ENCODE results near the gene PPP1R1B. TPM values are rescaled to one million over a fixed set of nuclear protein-coding genes. Genes with fewer than 3 reads are reported as not detected.

Gene PPP1R1B
- polyA plus RNA-seq, 3 donors = 8.7 to 183 (median 40.4) TPM

Other genes with a start within 250 kb of the PPP1R1B start
- gene FBXL20, start 225.3 kb upstream of the PPP1R1B start, polyA plus RNA-seq = 1 to 10 TPM; 2.3 to 4.5 (median 3.5) TPM
- 10 to 100 TPM in 2 of 3 donors, 1 to 10 TPM in 1; 5.0 to 13.3 (median 11.7) TPM for gene MED1, start 175.7 kb upstream of the PPP1R1B start, polyA plus RNA-seq
- 10 to 100 TPM in 2 of 3 donors, 1 to 10 TPM in 1; 5.8 to 13.4 (median 12.9) TPM for gene CDK12, start 165.5 kb upstream of the PPP1R1B start, polyA plus RNA-seq
- under 1 TPM in 2 of 3 donors, not detected in 1; 0.01 to 0.22 TPM for gene NEUROD2, start 19.0 kb upstream of the PPP1R1B start, polyA plus RNA-seq
- 10 to 100 TPM; 42.7 to 60.8 (median 46.6) TPM for gene STARD3, start 10.2 kb downstream of the PPP1R1B start, polyA plus RNA-seq
- gene TCAP, start 38.4 kb downstream of the PPP1R1B start, polyA plus RNA-seq = 10 to 100 TPM in 1 of 3 donors, 1 to 10 TPM in 1, under 1 TPM in 1; 0.48 to 11.5 (median 3.8) TPM
- 1 to 10 TPM; 2.1 to 9.8 (median 3.3) TPM for gene PNMT, start 41.5 kb downstream of the PPP1R1B start, polyA plus RNA-seq
- 10 to 100 TPM in 2 of 3 donors, 1 to 10 TPM in 1; 8.4 to 19.9 (median 12.3) TPM for gene PGAP3, start 61.1 kb downstream of the PPP1R1B start, polyA plus RNA-seq
- gene ERBB2, start 73.1 kb downstream of the PPP1R1B start, polyA plus RNA-seq = 10 to 100 TPM in 1 of 3 donors, 1 to 10 TPM in 2; 7.2 to 28.0 (median 7.4) TPM
- gene MIEN1, start 103.6 kb downstream of the PPP1R1B start, polyA plus RNA-seq = 10 to 100 TPM; 43.2 to 79.4 (median 45.4) TPM
- gene GRB7, start 111.0 kb downstream of the PPP1R1B start, polyA plus RNA-seq = 10 to 100 TPM in 1 of 3 donors, 1 to 10 TPM in 1, under 1 TPM in 1; 0.34 to 29.6 (median 2.8) TPM
- gene IKZF3, start 237.4 kb downstream of the PPP1R1B start, polyA plus RNA-seq = under 1 TPM; 0.29 to 0.62 (median 0.34) TPM
- gene ZPBP2, start 241.2 kb downstream of the PPP1R1B start, polyA plus RNA-seq = not detected